ENCODE data around the gene LGALS7.
A peak's percentile ranks its signal among the peaks of the same experiment; 100 is the strongest.
"Not testable (repeated sequence)": the region's sequence is repeated elsewhere in the genome, so short reads cannot be mapped to it uniquely, and the experiment has no call there.

Gene LGALS7

DNA sequence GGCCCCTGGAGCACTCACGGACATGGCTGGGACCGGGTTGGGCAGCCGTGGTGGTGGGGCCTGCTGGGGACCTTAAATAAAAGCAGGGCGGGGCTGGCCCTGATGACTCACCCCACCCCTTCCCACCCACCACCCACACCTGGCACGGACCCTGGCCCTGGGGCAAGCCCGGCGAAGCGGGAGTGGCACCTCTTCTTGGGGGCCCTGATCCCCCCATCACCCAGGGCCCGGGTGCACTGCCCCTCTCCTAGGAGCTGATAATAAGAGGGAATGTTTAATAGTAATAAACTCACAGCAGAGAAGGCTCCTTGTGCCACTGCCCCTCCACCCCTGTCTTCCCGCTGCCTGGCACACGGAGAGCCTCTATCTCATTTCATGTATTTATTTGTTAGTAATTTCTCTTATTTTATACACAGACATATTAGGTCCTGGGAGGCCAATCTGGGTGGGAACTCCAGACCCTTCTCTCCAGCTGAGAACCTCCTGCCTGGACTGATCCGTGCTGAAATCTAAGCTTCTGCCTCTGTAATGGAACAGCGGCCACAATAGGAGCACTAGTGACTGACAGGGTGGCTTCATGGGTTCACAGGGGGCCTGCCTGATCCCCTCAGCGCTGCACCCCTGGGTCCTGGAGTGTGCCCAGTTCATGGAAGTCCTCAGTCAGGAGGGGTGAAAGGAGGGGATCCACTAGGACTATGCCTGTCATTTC lies at the start of gene LGALS7:
Gene LGALS7 (minus strand): TSS at position 49 of the 709 bp plus-strand sequence. CDS start 25 bp downstream, at position 24.
- Histone ChIP-seq H3K4me3 (ENCODE audit: severe bottlenecking) (no peak within 1 kb of the TSS), H3K27ac (ENCODE audit: poor library complexity, severe bottlenecking) (peak within 1 kb of the TSS; percentile 52), H3K36me3 (ENCODE audit: low read depth) (no peaks in the 10 kb centered on the region), H3K4me1 (ENCODE audit: insufficient read depth, poor library complexity, severe bottlenecking) (peaks cover 15% of the 10 kb centered on the region), H3K9me3 (ENCODE audit: severe bottlenecking) (no peaks in the 10 kb centered on the region), H3K27me3 (ENCODE audit: insufficient read depth, poor library complexity, severe bottlenecking) (no peaks in the 10 kb centered on the region)
- TF ChIP-seq, protein P1, sequence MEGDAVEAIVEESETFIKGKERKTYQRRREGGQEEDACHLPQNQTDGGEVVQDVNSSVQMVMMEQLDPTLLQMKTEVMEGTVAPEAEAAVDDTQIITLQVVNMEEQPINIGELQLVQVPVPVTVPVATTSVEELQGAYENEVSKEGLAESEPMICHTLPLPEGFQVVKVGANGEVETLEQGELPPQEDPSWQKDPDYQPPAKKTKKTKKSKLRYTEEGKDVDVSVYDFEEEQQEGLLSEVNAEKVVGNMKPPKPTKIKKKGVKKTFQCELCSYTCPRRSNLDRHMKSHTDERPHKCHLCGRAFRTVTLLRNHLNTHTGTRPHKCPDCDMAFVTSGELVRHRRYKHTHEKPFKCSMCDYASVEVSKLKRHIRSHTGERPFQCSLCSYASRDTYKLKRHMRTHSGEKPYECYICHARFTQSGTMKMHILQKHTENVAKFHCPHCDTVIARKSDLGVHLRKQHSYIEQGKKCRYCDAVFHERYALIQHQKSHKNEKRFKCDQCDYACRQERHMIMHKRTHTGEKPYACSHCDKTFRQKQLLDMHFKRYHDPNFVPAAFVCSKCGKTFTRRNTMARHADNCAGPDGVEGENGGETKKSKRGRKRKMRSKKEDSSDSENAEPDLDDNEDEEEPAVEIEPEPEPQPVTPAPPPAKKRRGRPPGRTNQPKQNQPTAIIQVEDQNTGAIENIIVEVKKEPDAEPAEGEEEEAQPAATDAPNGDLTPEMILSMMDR (IDR thresholded peaks at IDR 0.05; ENCODE audit: poor library complexity, severe bottlenecking), result no peak
- DNase-seq (ENCODE audit: low spot score) (no peak), ATAC-seq (ENCODE audit: low read depth) (no peak)

DNA sequence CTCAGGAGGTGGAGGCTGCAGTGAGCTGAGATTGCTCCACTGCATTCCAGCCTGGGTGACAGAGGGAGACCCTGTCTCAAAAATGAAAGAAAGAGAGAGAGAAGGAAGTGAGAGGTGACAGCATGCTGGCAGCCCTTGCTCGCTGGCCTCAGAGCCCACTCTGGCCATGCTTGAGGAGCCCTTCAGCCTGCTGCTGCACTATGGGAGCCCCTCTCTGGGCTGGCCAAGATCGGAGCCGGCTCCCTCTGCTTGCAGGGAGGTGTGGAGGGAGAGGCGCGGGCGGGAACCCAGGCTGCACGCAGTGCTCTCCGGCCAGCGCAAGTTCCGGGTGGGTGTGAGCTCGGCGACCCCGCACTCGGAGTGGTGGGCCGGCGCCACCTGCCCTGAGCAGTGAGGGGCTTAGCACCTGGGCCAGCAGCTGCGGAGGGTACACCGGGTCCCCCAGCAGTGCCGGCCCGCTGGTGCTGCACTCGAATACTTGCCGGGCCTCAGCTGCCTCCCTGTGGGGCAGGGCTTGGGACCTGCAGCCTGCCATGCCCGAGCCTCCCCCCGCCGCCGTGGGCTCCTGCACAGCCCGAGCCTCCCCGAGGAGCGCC lies 48.0 kb upstream of the LGALS7 start:
- DNase-seq (ENCODE audit: low spot score); ATAC-seq (ENCODE audit: low read depth); H3K4me1 ChIP-seq (ENCODE audit: insufficient read depth, poor library complexity, severe bottlenecking); H3K4me3 ChIP-seq (ENCODE audit: severe bottlenecking); H3K9me3 ChIP-seq (ENCODE audit: severe bottlenecking); H3K36me3 ChIP-seq (ENCODE audit: low read depth); H3K27ac ChIP-seq (ENCODE audit: poor library complexity, severe bottlenecking); H3K27me3 ChIP-seq (ENCODE audit: insufficient read depth, poor library complexity, severe bottlenecking): not testable (repeated sequence)

DNA sequence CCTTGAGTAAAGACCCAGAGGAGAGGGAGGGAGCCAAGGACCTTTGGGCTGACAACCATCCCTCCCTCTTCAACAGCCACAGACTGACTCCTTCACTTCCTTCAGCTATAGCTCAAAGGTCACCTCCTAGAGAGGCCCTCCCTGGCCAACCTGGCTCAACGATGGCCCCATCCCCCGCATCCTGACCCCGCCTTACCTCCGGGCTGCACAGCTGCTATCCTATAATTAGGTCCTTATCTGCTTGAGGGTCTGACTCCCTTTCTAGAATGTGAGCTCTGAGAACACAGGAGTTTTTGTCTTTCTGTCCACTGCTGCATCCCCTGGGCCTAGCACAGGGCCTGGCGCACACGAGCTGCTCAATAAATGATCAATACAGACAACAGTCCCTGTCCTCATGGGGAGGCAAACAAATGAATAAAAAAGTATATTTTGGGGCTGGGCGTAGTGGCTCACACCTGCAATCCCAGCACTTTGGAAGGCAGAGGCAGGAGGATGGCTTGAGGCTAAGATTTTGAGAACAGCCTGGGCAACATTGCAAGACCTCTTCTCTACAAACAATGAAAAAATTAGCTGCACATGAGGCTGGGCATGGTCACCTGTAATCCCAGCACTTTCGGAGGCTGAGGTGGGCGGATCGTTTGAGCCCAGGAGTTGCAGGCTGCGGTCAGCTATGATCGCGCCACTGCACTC lies 46.1 kb upstream of the LGALS7 start:
- H3K36me3 ChIP-seq (ENCODE audit: low read depth), result peaks cover 11% of the 10 kb centered on the region
- ATAC-seq (ENCODE audit: low read depth), result no peak
- TF ChIP-seq, protein P1 (IDR thresholded peaks at IDR 0.05; ENCODE audit: poor library complexity, severe bottlenecking), result no peak
- H3K27me3 ChIP-seq (ENCODE audit: insufficient read depth, poor library complexity, severe bottlenecking), result no peaks in the 10 kb centered on the region
- H3K27ac ChIP-seq (ENCODE audit: poor library complexity, severe bottlenecking), result no peak overlapping the region
- no peaks in the 10 kb centered on the region for H3K4me1 ChIP-seq (ENCODE audit: insufficient read depth, poor library complexity, severe bottlenecking)
- no peaks in the 10 kb centered on the region for H3K9me3 ChIP-seq (ENCODE audit: severe bottlenecking)
- no peak for DNase-seq (ENCODE audit: low spot score)
- no peak overlapping the region for H3K4me3 ChIP-seq (ENCODE audit: severe bottlenecking)

DNA sequence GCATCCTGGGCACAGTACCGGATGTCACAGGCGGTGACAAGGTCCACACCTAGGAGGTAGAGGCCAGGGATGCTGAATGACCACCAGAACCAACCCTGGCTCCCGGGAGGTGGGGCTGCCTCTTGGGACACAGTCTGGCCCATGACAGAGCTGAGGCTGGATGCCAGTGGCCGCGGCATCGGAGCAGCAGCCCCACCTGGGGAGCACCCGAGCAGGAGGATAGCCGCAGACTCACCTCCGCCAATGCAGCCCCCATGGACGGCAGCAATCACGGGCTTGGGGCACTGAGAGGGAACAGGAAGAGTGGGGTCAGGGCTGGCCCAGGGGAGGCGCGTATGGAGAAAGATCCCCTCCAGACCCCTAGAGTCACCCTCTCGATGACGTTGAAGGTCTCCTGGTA lies 43.8 kb upstream of the LGALS7 start:
- Histone ChIP-seq H3K36me3 (ENCODE audit: low read depth) (peaks cover 11% of the 10 kb centered on the region), H3K4me1 (ENCODE audit: insufficient read depth, poor library complexity, severe bottlenecking) (no peaks in the 10 kb centered on the region), H3K27ac (ENCODE audit: poor library complexity, severe bottlenecking) (no peak overlapping the region), H3K27me3 (ENCODE audit: insufficient read depth, poor library complexity, severe bottlenecking) (no peaks in the 10 kb centered on the region), H3K9me3 (ENCODE audit: severe bottlenecking) (no peaks in the 10 kb centered on the region), H3K4me3 (ENCODE audit: severe bottlenecking) (no peak overlapping the region)
- no peak for ATAC-seq (ENCODE audit: low read depth)
- TF ChIP-seq, protein P1 (IDR thresholded peaks at IDR 0.05; ENCODE audit: poor library complexity, severe bottlenecking), result no peak
- no peak for DNase-seq (ENCODE audit: low spot score)

DNA sequence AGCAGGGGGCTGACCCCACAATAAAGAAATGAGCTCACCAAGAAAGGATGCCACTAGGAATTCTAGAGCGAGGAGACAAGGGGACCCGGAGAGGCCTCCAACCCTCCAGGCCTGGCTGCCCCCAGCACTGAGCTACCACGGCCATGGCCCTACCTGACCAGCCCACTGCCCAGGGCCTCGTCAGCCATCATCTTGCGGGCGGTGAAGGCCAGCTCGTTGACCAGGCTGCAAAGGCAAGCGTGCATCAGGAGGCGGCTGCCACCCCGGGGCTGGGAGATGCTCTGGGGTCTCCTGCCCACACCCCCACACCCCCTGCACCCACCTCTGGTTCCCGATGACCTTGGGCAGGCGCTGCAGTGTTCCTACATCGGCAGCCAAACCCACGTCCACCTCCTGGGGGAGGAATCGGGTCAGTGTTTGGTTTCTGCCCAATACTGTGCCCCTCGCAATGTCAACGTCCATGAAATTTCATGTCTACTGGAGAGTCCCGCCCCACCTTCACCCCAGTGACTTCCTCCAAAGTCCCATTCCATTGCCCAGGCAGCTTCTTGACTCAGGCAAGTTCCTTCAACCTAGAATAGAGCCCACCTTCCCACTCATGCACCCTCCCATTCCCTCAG lies 42.9 kb upstream of the LGALS7 start:
- H3K4me3 ChIP-seq (ENCODE audit: severe bottlenecking), result no peak overlapping the region
- no peak overlapping the region for H3K27ac ChIP-seq (ENCODE audit: poor library complexity, severe bottlenecking)
- H3K27me3 ChIP-seq (ENCODE audit: insufficient read depth, poor library complexity, severe bottlenecking), result no peaks in the 10 kb centered on the region
- TF ChIP-seq, protein P1 (IDR thresholded peaks at IDR 0.05; ENCODE audit: poor library complexity, severe bottlenecking), result no peak
- no peak for ATAC-seq (ENCODE audit: low read depth)
- H3K36me3 ChIP-seq (ENCODE audit: low read depth), result peaks cover 11% of the 10 kb centered on the region
- H3K4me1 ChIP-seq (ENCODE audit: insufficient read depth, poor library complexity, severe bottlenecking), result no peaks in the 10 kb centered on the region
- no peak for DNase-seq (ENCODE audit: low spot score)
- no peaks in the 10 kb centered on the region for H3K9me3 ChIP-seq (ENCODE audit: severe bottlenecking)

Data from RWPE2 (cell line).